Osteoblast (primary cell): ENCODE results near the gene MLEC. TPM values are rescaled to one million over a fixed set of nuclear protein-coding genes. Genes with fewer than 3 reads are reported as not detected.
"Not testable (repeated sequence)": the region's sequence is repeated elsewhere in the genome, so short reads cannot be mapped to it uniquely, and the experiment has no call there.

Experiments
- DNase-seq: peaks from one replicate; pipeline ENCODE4 v3.0.0; 2011; ENCODE audit warnings: low spot score, mixed read lengths; ENCODE audit not compliant: insufficient read length; ENCODE audit errors: missing footprints
- H2AFZ ChIP-seq: 2 replicates; pipeline ENCODE4 v1.6.0; 2011; ENCODE audit warnings: mild to moderate bottlenecking, low read length
- H3K27ac ChIP-seq: 2 replicates; pipeline ENCODE4 v1.5.1; 2011; ENCODE audit warnings: mild to moderate bottlenecking, low read depth, low read length, moderate library complexity
- H3K27me3 ChIP-seq: 2 replicates; pipeline ENCODE4 v1.6.0; 2012; ENCODE audit warnings: mild to moderate bottlenecking, control low read depth, inconsistent platforms, low read length, moderate library complexity; ENCODE audit not compliant: insufficient read depth
- H3K36me3 ChIP-seq: 2 replicates; pipeline ENCODE4 v1.5.1; 2011; ENCODE audit warnings: mild to moderate bottlenecking, low read length, control low read depth, moderate library complexity; ENCODE audit not compliant: insufficient read depth
- H3K4me1 ChIP-seq: 2 replicates; pipeline ENCODE4 v1.5.1; 2011; ENCODE audit warnings: mild to moderate bottlenecking, low read length, control low read depth, moderate library complexity; ENCODE audit not compliant: insufficient read depth
- H3K4me2 ChIP-seq: 2 replicates; pipeline ENCODE4 v1.6.0; 2011; ENCODE audit warnings: mild to moderate bottlenecking, low read length; ENCODE audit not compliant: insufficient read depth
- H3K4me3 ChIP-seq: fragments of 200-600 bp; sonication (generic); 3 replicates; pipeline ENCODE4 v1.5.1; 2012; ENCODE audit warnings: mild to moderate bottlenecking, low read length, inconsistent platforms; ENCODE audit not compliant: insufficient read depth
- H3K79me2 ChIP-seq: 2 replicates; pipeline ENCODE4 v1.6.0; 2012; ENCODE audit warnings: mild to moderate bottlenecking, low read length, control low read depth, inconsistent platforms; ENCODE audit not compliant: insufficient read depth
- H3K9me3 ChIP-seq: 2 replicates; pipeline ENCODE4 v1.5.1; 2011; ENCODE audit warnings: low read depth, low read length, control low read depth
- H4K20me1 ChIP-seq: 2 replicates; pipeline ENCODE4 v1.6.0; 2012; ENCODE audit warnings: mild to moderate bottlenecking, low read length, control low read depth; ENCODE audit not compliant: insufficient read depth
- total RNA-seq: library from RNA; depleted of rRNA; stranded (reverse); fragments of >200 nt; gene quantifications from 2 replicates; pipeline ENCODE4 v1.2.3, GENCODE V29; 2012
- TF ChIP-seq, protein P1 (sequence below): IDR thresholded peaks from 2 replicates; pipeline ENCODE4 v1.5.1; 2011; ENCODE audit warnings: mild to moderate bottlenecking, low read depth, low read length, moderate library complexity; ENCODE audit errors: extremely low read depth

The MLEC gene
- total RNA-seq, 1 donor: 89.8 TPM

DNA sequence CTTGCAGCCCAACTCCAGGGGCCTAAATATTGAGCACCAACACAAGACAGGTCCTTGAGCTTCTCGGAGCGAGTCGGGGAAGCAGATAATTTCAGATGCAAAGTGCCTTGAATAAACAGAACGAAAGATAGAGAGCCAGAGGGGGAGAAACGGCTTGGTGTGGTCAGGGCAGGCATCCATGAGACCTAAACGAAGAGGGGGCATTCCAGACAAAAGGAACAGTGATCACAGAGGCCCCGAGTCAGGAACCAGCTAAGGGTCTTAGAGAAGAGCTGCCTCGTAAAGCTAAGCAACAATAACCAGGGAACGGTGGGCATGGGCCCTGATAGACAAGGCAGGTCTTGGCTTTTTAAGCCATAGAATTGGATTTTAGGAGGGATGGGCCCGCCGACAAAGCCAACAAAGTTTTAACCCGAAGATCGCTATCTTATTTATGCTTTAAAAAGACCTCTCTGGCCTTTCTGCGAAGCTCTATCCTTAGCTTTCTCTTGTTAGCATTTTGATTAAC lies 38.3 kb downstream of the MLEC start:
- Histone ChIP-seq H4K20me1 (peaks cover 13% of the 10 kb centered on the region), H3K4me2 (peak overlapping the region; percentile 94), H3K4me3 (peak overlapping the region; percentile 83), H3K79me2 (peaks cover 10% of the 10 kb centered on the region), H3K9me3 (no peaks in the 10 kb centered on the region), H3K27me3 (no peaks in the 10 kb centered on the region), H3K36me3 (peaks cover 36% of the 10 kb centered on the region), H3K4me1 (peaks cover 23% of the 10 kb centered on the region), H3K27ac (peak overlapping the region; percentile 56), H2AFZ (peak overlapping the region; percentile 84)
- DNase-seq: no peak
- TF ChIP-seq, protein P1, sequence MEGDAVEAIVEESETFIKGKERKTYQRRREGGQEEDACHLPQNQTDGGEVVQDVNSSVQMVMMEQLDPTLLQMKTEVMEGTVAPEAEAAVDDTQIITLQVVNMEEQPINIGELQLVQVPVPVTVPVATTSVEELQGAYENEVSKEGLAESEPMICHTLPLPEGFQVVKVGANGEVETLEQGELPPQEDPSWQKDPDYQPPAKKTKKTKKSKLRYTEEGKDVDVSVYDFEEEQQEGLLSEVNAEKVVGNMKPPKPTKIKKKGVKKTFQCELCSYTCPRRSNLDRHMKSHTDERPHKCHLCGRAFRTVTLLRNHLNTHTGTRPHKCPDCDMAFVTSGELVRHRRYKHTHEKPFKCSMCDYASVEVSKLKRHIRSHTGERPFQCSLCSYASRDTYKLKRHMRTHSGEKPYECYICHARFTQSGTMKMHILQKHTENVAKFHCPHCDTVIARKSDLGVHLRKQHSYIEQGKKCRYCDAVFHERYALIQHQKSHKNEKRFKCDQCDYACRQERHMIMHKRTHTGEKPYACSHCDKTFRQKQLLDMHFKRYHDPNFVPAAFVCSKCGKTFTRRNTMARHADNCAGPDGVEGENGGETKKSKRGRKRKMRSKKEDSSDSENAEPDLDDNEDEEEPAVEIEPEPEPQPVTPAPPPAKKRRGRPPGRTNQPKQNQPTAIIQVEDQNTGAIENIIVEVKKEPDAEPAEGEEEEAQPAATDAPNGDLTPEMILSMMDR: no peak

DNA sequence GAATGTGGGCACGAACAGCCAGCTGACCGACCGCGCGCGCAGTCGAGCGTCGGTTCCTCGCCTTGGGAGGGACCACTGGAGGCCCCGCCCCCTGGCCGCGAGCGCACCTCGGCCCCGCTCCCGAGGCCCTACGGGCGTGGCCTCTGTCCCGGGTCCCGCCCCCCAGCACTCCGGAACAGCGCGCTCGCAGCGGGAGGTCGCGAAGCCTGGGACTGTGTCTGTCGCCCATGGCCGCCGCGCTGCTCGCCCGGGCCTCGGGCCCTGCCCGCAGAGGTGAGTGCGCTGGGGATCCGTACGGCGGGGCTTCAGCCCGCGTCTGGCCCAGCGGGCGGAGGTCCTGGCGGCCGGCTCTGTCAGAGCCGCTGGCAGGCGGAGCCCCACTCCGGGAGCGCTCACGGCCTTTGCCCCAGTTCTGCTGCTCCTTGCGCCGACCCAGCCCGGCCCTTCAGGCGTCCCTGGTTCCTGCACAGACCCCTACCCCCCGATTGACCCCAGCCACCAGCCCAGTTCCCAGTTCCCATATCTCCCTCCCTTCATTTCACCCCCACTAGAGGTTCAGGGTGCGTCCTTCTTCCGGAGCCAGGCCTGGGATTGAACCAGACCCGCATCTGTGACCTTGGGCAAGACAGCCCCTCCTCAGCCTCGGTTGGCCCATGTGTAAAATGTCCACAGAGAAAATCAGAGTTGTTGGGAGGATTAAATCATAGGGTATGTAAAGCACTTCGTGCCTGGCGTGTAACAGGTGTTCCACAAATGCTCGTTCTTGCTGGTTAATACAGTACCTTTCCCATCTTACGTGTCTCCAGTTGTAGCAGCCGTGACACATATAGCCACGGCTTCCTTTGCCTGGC lies 38.9 kb downstream of the MLEC start, which contains the start of gene ACADS:
TSS of gene ACADS (plus strand) at position 168 of the 851 bp plus-strand sequence. CDS start at position 228, 60 bp downstream.
- DNase-seq: peak; percentile 100
- no peaks in the 10 kb centered on the region for H3K27me3 ChIP-seq
- H3K79me2 ChIP-seq: peaks cover 10% of the 10 kb centered on the region
- H3K4me2 ChIP-seq: peak within 1 kb of the TSS; percentile 94
- peak within 1 kb of the TSS; percentile 84 for H2AFZ ChIP-seq
- H3K4me3 ChIP-seq: peak within 1 kb of the TSS; percentile 83
- peaks cover 11% of the 10 kb centered on the region for H4K20me1 ChIP-seq
- H3K27ac ChIP-seq: peak within 1 kb of the TSS; percentile 56
- peaks cover 16% of the 10 kb centered on the region for H3K4me1 ChIP-seq
- H3K36me3 ChIP-seq: peaks cover 33% of the 10 kb centered on the region
- TF ChIP-seq, protein P1: no peak
- no peaks in the 10 kb centered on the region for H3K9me3 ChIP-seq

DNA sequence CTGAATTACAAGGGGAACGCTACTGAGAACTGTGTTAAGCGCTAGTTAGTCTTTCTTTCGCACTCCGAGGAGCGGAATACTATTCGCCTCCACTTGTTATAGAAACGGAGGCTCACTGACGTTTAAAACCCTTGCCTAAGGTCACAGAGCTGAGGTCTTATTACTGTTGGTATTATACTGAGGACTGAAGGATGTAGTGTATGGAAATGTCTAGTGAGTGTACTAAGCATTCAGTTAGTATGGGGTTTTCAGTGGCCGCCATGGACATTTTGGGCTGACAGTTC lies 39.5 kb downstream of the MLEC start:
- no peak for DNase-seq
- Histone ChIP-seq H4K20me1 (peaks cover 8% of the 10 kb centered on the region), H3K27ac (no peak overlapping the region), H3K4me3 (peak overlapping the region; percentile 83), H2AFZ (peak overlapping the region; percentile 80), H3K9me3 (no peaks in the 10 kb centered on the region), H3K79me2 (peaks cover 6% of the 10 kb centered on the region), H3K4me2 (peak overlapping the region; percentile 94), H3K4me1 (peaks cover 12% of the 10 kb centered on the region), H3K27me3 (no peaks in the 10 kb centered on the region), H3K36me3 (peaks cover 28% of the 10 kb centered on the region)
- TF ChIP-seq, protein P1: no peak

DNA sequence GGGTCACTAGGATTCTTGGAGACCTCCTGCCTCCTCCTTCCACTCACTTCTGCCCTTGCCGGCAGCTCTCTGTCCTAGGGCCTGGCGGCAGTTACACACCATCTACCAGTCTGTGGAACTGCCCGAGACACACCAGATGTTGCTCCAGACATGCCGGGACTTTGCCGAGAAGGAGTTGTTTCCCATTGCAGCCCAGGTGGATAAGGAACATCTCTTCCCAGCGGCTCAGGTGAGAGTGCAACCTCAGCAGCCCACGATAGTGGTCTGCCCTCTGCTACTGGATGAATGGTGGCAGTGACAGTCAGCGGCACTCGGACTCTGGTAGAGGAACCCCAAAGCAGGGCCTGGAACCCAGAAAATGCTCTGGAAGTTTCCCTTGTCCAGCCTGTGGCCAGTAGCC lies 40.0 kb downstream of the MLEC start:
- no peak overlapping the region for H3K4me2 ChIP-seq
- peaks cover 23% of the 10 kb centered on the region for H3K36me3 ChIP-seq
- no peak overlapping the region for H2AFZ ChIP-seq
- H3K4me3 ChIP-seq: no peak overlapping the region
- DNase-seq: no peak
- H3K9me3 ChIP-seq: no peaks in the 10 kb centered on the region
- TF ChIP-seq, protein P1: no peak
- peaks cover 12% of the 10 kb centered on the region for H3K4me1 ChIP-seq
- H4K20me1 ChIP-seq: peaks cover 3% of the 10 kb centered on the region
- H3K27ac ChIP-seq: no peak overlapping the region
- H3K79me2 ChIP-seq: peaks cover 2% of the 10 kb centered on the region
- H3K27me3 ChIP-seq: no peaks in the 10 kb centered on the region

DNA sequence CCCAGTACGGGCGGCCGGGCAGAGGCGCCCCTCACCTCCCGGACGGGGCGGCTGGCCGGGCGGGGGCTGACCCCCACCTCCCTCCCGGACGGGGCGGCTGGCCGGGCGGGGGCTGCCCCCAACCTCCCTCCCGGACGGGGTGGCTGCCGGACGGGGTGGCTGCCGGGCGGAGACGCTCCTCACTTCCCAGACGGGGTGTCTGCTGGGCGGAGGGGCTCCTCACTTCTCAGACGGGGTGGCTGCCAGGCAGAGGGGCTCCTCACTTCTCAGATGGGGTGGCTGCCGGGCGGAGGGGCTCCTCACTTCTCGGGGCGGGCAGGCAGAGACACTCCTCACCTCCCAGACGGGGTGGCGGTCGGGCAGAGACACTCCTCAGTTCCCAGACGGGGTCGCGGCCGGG lies 45.2 kb downstream of the MLEC start:
- not testable (repeated sequence) for H3K4me2 ChIP-seq, H3K27me3 ChIP-seq

More for the DNA sequence above, 45.2 kb downstream of the MLEC start:
- not testable (repeated sequence) for H3K36me3 ChIP-seq, H2AFZ ChIP-seq, DNase-seq, H3K9me3 ChIP-seq, H4K20me1 ChIP-seq, H3K4me3 ChIP-seq, H3K27ac ChIP-seq, H3K79me2 ChIP-seq, H3K4me1 ChIP-seq
